ENCODE data around the gene LYL1. TPM values are rescaled to one million over a fixed set of nuclear protein-coding genes. Genes with fewer than 3 reads are reported as not detected.

Gene LYL1
- total and polyA plus RNA-seq, 12 donors = 0.38 to 22.5 (median 9.2) TPM

GRCh38 chr19:13127051-13127450 lies 24.4 kb upstream of the LYL1 start:
- H3K4me1 ChIP-seq (replicated peaks in 1 of 2) = peaks cover 0 to 8% of the 10 kb centered on the region in 2 donors
- no peaks in the 10 kb centered on the region for H3K27me3 ChIP-seq
- no peak overlapping the region for H3K4me3 ChIP-seq
- no peak overlapping the region for H3K27ac ChIP-seq
- no peak for DNase-seq
- H3K9me3 ChIP-seq (replicated peaks in 1 of 3) = no peaks in the 10 kb centered on the region
- TF ChIP-seq CTCF (IDR thresholded peaks at IDR 0.05) (no peak), POLR2A (IDR thresholded peaks at IDR 0.05) (no peak)
- no peaks in the 10 kb centered on the region for H3K36me3 ChIP-seq (replicated peaks in 1 of 2)
- intact Hi-C loops (cut with DNase I) = no loop called here
- WGBS, 4 donors = 88 to 96% (median 92%) methylated on average over 9 of the region's 9 CpGs

GRCh38 chr19:13122980-13123957 lies 20.6 kb upstream of the LYL1 start:
- no peak overlapping the region for H3K27ac ChIP-seq
- H3K9me3 ChIP-seq (replicated peaks in 1 of 3) = no peaks in the 10 kb centered on the region
- WGBS, 4 donors = 88 to 96% (median 92%) methylated on average over 18 to 20 of the region's 20 CpGs
- H3K27me3 ChIP-seq = no peaks in the 10 kb centered on the region
- no peak overlapping the region for H3K4me3 ChIP-seq
- no peak for DNase-seq
- TF ChIP-seq CTCF (IDR thresholded peaks at IDR 0.05) (no peak), POLR2A (IDR thresholded peaks at IDR 0.05) (no peak)
- intact Hi-C loops (cut with DNase I) = no loop called here
- H3K4me1 ChIP-seq (replicated peaks in 1 of 2) = peaks cover 15 to 23% of the 10 kb centered on the region in 2 donors
- no peaks in the 10 kb centered on the region for H3K36me3 ChIP-seq (replicated peaks in 1 of 2)

- Histone ChIP-seq H3K27ac (no peak overlapping the region), H3K4me3 (no peak overlapping the region), H3K36me3 (replicated peaks in 1 of 2) (no peaks in the 10 kb centered on the region), H3K4me1 (replicated peaks in 1 of 2) (peaks cover 19 to 28% of the 10 kb centered on the region in 2 donors), H3K27me3 (no peaks in the 10 kb centered on the region), H3K9me3 (replicated peaks in 1 of 3) (no peaks in the 10 kb centered on the region)
- intact Hi-C loops (cut with DNase I) = no loop called here
- no peak for TF ChIP-seq POLR2A (IDR thresholded peaks at IDR 0.05)
- no peak for TF ChIP-seq CTCF (IDR thresholded peaks at IDR 0.05)
- DNase-seq = no peak
- 75 to 90% (median 85%) methylated on average over 8 to 13 of the region's 13 CpGs for WGBS, 4 donors
Measured at GRCh38 chr19:13122275-13122878, 19.7 kb upstream of the LYL1 start.

- H3K4me1 ChIP-seq (replicated peaks in 1 of 2) = peaks cover 24 to 34% of the 10 kb centered on the region in 2 donors
- no peak overlapping the region for H3K4me3 ChIP-seq
- peak in 1 of 7 donors; percentile 16 for DNase-seq
- intact Hi-C loops (cut with DNase I) = no loop called here
- no peaks in the 10 kb centered on the region for H3K36me3 ChIP-seq (replicated peaks in 1 of 2)
- no peak overlapping the region for H3K27ac ChIP-seq
- WGBS, 4 donors = 82 to 85% (median 83%) methylated on average over 13 to 18 of the region's 18 CpGs
- H3K27me3 ChIP-seq = no peaks in the 10 kb centered on the region
- no peaks in the 10 kb centered on the region for H3K9me3 ChIP-seq (replicated peaks in 1 of 3)
- TF ChIP-seq CTCF (IDR thresholded peaks at IDR 0.05) = no peak
- TF ChIP-seq POLR2A (IDR thresholded peaks at IDR 0.05) = no peak
Measured at GRCh38 chr19:13121551-13122274, 19.1 kb upstream of the LYL1 start.

Data from adrenal gland (tissue), 12 donors.